ENCODE measurements around the gene PCDHGC5. TPM values are rescaled to one million over a fixed set of nuclear protein-coding genes. Genes with fewer than 3 reads are reported as not detected.

PCDHGC5 gene
- total and polyA plus RNA-seq, 2 donors (not counting 1 experiment from before 2014, with no cell fraction given): 1.1 to 2.6 TPM

GRCh38 chr5:141486091-141486490 lies 2.8 kb upstream of the PCDHGC5 start:
- H3K79me2 ChIP-seq (ENCODE audit: control insufficient read depth, insufficient read depth, low read length): peaks cover 49% of the 10 kb centered on the region
- no peak for DNase-seq (ENCODE audit: low read depth in 2 of 2)
- H3K27me3 ChIP-seq (ENCODE audit: control insufficient read depth, insufficient read depth, low read length): no peaks in the 10 kb centered on the region
- H3K4me2 ChIP-seq (ENCODE audit: extremely low read depth, insufficient read depth, low read length): no peak overlapping the region
- H2AFZ ChIP-seq (ENCODE audit: low read length): no peak overlapping the region
- peaks cover 23% of the 10 kb centered on the region for H3K4me1 ChIP-seq (ENCODE audit: control insufficient read depth, extremely low read depth, insufficient read depth, low read length)
- H3K36me3 ChIP-seq (ENCODE audit: control insufficient read depth, insufficient read depth, low read length): peaks cover 13% of the 10 kb centered on the region
- H4K20me1 ChIP-seq (ENCODE audit: control insufficient read depth, extremely low read depth, insufficient read depth, low read length): no peaks in the 10 kb centered on the region
- no peak overlapping the region for H3K4me3 ChIP-seq (replicated peaks in 1 of 4; ENCODE audit: control extremely low read depth in 1 of 4, insufficient read depth in 1 of 4, low read depth in 3 of 4, low read length in 4 of 4)
- no peak overlapping the region for H3K9ac ChIP-seq (ENCODE audit: insufficient read depth, low read length)
- H3K27ac ChIP-seq (ENCODE audit: insufficient read depth, low read length): no peak overlapping the region
- no peak for TF ChIP-seq CTCF (conservative IDR thresholded peaks at IDR 0.05 in 1 of 2, IDR thresholded peaks at IDR 0.05 in 1 of 2; ENCODE audit: low read depth in 1 of 2, low read length in 2 of 2)
- no peak for TF ChIP-seq EZH2 (IDR thresholded peaks at IDR 0.05; ENCODE audit: low read length, missing control alignments)
- no peaks in the 10 kb centered on the region for H3K9me3 ChIP-seq (ENCODE audit: control insufficient read depth, insufficient read depth, low read depth, low read length)

GRCh38 chr5:141487131-141487530 lies 1.8 kb upstream of the PCDHGC5 start:
- DNase-seq (ENCODE audit: low read depth in 2 of 2): no peak
- Histone ChIP-seq H3K4me2 (ENCODE audit: extremely low read depth, insufficient read depth, low read length) (no peak overlapping the region), H3K9me3 (ENCODE audit: control insufficient read depth, insufficient read depth, low read depth, low read length) (no peaks in the 10 kb centered on the region), H3K9ac (ENCODE audit: insufficient read depth, low read length) (no peak overlapping the region), H3K36me3 (ENCODE audit: control insufficient read depth, insufficient read depth, low read length) (peaks cover 19% of the 10 kb centered on the region), H3K27me3 (ENCODE audit: control insufficient read depth, insufficient read depth, low read length) (no peaks in the 10 kb centered on the region), H2AFZ (ENCODE audit: low read length) (no peak overlapping the region), H3K4me3 (replicated peaks in 1 of 4; ENCODE audit: control extremely low read depth in 1 of 4, insufficient read depth in 1 of 4, low read depth in 3 of 4, low read length in 4 of 4) (no peak overlapping the region), H3K4me1 (ENCODE audit: control insufficient read depth, extremely low read depth, insufficient read depth, low read length) (peaks cover 23% of the 10 kb centered on the region), H3K79me2 (ENCODE audit: control insufficient read depth, insufficient read depth, low read length) (peaks cover 55% of the 10 kb centered on the region), H3K27ac (ENCODE audit: insufficient read depth, low read length) (no peak overlapping the region), H4K20me1 (ENCODE audit: control insufficient read depth, extremely low read depth, insufficient read depth, low read length) (no peaks in the 10 kb centered on the region)
- TF ChIP-seq EZH2 (IDR thresholded peaks at IDR 0.05; ENCODE audit: low read length, missing control alignments): no peak
- TF ChIP-seq CTCF (conservative IDR thresholded peaks at IDR 0.05 in 1 of 2, IDR thresholded peaks at IDR 0.05 in 1 of 2; ENCODE audit: low read depth in 1 of 2, low read length in 2 of 2): no peak

- DNase-seq (ENCODE audit: low read depth in 2 of 2): no peak
- H4K20me1 ChIP-seq (ENCODE audit: control insufficient read depth, extremely low read depth, insufficient read depth, low read length): no peaks in the 10 kb centered on the region
- TF ChIP-seq EZH2 (IDR thresholded peaks at IDR 0.05; ENCODE audit: low read length, missing control alignments) (no peak), CTCF (conservative IDR thresholded peaks at IDR 0.05 in 1 of 2, IDR thresholded peaks at IDR 0.05 in 1 of 2; ENCODE audit: low read depth in 1 of 2, low read length in 2 of 2) (no peak)
- H3K36me3 ChIP-seq (ENCODE audit: control insufficient read depth, insufficient read depth, low read length): peaks cover 21% of the 10 kb centered on the region
- no peak overlapping the region for H3K27ac ChIP-seq (ENCODE audit: insufficient read depth, low read length)
- no peak overlapping the region for H2AFZ ChIP-seq (ENCODE audit: low read length)
- no peaks in the 10 kb centered on the region for H3K27me3 ChIP-seq (ENCODE audit: control insufficient read depth, insufficient read depth, low read length)
- H3K79me2 ChIP-seq (ENCODE audit: control insufficient read depth, insufficient read depth, low read length): peaks cover 47% of the 10 kb centered on the region
- no peak overlapping the region for H3K9ac ChIP-seq (ENCODE audit: insufficient read depth, low read length)
- H3K9me3 ChIP-seq (ENCODE audit: control insufficient read depth, insufficient read depth, low read depth, low read length): no peaks in the 10 kb centered on the region
- H3K4me3 ChIP-seq (replicated peaks in 1 of 4; ENCODE audit: control extremely low read depth in 1 of 4, insufficient read depth in 1 of 4, low read depth in 3 of 4, low read length in 4 of 4): no peak overlapping the region
- peak overlapping the region; percentile 59 for H3K4me2 ChIP-seq (ENCODE audit: extremely low read depth, insufficient read depth, low read length)
- H3K4me1 ChIP-seq (ENCODE audit: control insufficient read depth, extremely low read depth, insufficient read depth, low read length): peaks cover 25% of the 10 kb centered on the region
Observed at GRCh38 chr5:141489841-141490240, 960 bp downstream of the PCDHGC5 start.

Data from fibroblast of lung (primary cell).